CD4-positive, alpha-beta T cell treated with Interleukin-6 for 4 hours (primary cell): ENCODE results near the gene CEP19.
"Not testable (repeated sequence)": the region's sequence is repeated elsewhere in the genome, so short reads cannot be mapped to it uniquely, and the experiment has no call there.

Experiments
- DNase-seq: peaks from one replicate; pipeline ENCODE4 v3.0.0-alpha.2; 2020; ENCODE audit warnings: mixed read lengths

The CEP19 gene, protein sequence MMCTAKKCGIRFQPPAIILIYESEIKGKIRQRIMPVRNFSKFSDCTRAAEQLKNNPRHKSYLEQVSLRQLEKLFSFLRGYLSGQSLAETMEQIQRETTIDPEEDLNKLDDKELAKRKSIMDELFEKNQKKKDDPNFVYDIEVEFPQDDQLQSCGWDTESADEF

DNA sequence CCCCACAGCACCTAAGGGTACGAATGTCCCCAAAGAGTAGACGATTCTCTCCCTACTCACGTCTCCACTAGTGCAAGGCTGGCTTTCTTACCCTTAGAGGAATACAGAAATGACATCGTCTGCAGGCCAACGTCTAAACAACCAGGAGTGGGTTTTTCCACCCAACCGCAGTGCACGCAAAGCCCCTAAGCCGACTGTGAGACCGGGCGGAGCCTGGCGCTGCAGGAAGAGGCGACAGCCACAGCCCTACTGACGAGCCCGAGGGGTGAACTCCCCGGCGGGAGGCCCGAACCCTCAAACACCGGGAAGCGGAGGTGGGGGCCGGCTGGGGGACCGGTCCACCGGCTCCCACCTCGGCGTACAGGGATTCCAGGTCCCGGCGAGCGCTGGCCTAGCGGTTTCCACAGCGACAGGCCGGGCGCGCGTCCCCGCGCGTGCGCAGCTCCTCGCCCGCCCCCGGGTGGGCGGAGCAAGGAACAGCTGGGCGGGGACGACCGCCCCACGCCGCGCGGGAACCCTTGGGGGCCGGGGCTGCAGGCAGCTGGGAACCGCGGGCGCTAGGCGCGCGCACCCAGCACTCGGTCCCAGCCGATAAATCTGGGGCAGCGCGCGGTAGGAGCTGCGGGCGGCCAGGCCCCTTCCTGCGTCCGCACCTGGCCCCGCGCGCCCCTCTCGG, at the start of gene CEP19, which contains the start of gene PIGX:
Gene CEP19, minus strand, starts transcription at position 413 of the 676 bp plus-strand sequence. CDS start 3,593 bp downstream, outside the sequence.
Gene PIGX, plus strand, starts transcription at position 540 of the 676 bp plus-strand sequence.
- peak; percentile 90 for DNase-seq

DNA sequence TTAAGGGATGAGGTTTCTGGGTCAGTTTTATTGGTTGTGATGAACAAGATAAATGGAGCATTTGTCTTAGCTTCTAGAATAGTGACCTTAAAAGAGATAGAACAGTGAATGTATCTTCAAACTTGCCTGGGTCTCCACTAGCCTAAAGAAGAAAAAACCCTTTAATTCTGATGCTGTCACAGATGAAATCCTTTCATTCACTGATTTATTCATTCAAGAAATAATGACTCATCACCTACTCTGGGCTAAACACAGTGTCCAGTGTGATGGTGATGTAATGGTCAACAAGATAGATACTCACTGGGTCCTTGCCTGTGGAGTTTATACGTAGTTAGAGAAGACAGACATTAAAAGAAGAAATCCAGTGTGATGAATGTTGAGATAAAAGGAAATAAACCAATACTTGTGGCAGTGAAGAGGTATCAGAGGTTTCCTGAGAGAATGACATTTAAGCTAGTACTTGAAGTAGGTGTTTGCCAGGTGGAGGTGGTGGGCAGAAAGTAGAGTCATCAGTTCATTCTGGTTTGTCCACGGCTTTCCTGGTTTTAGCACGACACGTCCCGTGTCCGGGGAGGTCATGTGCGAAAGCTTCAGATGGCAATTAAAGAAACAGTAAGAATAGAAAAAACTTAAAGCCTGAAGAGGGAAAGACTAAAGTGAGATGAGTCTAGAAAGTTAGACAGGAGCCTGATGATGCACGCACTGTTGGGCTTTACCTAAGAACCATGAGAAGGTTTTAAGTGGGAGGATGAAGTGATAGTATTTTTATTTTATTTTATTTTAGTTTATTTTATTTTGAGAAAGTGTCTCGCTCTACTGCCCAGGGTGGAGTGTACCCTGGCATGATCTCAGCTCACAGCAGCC, 46.1 kb upstream of the CEP19 start:
- DNase-seq: no peak

DNA sequence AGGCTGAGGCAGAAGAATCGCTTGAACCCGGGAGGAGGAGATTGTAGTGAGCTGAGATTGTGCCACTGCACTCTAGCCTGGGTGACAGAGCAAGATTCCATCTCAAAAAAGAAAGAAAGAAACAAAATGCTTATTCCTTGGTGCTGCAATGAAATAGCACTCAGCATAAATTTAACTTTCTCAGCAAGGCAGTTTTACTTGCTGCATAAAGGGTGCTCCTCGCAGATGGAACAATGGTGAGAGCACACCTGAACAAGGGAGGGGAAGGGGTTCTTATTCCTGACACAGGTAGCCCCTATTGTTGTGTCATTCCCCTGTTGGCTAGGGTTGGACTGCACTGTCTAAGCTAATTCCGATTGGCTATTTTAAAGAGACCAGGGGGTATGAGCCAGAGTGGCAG, 44.7 kb upstream of the CEP19 start:
- no peak for DNase-seq

DNA sequence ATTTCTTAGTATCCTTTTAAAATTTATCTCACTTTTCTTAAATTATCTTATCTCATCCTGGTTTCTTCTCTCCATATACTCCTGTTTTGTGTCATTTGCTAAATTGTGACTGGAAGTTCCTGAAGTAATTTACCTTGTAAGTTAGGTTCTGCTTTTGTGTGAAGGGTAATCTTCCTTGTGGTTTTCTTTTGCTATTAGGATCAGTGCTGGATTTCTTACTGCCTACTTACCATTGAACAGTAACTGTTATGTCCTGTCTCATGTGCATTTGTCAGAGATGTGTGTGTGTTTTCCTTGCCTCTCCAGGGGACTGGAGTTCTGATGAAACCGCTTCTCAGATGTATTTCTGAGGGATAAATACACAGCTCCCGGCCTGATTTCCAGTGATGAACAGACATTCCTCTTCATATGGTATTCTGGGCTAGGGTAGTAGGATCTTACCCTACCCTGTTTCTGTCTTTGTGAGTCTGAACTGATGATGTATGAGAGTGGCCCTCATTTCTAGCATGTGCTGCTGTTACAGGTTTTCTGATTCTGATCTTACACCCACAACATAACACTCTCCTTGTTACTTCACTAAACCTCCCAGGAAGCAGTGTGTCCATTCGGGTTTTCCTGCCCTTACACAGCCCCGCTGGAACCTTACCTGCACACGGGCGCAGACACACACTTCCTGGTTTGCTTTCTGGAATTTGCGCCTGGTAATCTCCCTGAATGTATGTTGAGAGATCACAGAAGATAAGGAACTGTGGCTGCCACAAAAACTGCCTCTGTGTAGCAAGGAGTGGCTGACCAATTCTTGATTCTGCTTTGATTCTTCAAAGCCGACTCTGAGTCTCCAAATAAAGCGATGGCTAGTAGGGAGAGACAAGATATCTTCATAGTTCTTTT, 42.3 kb upstream of the CEP19 start:
- no peak for DNase-seq

DNA sequence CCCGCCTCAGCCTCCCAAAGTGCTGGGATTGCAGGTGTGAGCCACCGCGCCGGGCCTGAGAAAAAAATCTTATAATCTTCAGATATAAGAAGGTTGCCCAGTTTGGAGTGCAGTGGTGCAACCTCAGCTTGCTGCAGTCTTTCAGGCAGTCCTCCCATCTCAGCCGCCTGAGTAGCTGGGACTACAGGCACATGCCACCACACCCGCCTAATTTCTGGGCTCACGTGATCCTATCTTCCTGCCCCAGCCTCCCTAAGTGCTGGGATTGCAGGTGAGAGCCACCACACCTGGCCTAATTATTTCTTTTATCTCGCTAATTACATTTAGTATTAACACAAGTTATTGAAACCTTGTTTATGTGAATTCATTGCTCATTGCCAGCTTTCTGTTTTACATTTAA, 41.2 kb upstream of the CEP19 start:
- DNase-seq: no peak

DNA sequence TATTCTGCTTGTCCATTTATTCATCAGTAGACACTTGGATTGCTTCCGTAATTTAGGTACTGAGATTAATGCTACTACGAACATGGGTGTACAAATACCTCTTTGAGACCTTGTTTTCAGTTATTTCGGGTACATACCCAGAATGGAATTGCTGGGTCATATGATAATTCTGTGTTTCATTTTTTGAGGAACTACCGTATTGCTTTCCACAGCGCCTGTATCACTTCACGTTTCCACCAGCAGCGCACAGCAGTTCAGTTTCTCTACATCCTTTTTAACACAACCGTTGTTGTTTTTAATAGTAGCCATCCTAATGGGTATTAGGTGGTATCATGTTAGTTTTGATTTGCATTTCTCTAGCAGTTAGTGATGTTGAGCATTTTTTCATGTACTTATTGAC, 37.1 kb upstream of the CEP19 start:
- DNase-seq: no peak

DNA sequence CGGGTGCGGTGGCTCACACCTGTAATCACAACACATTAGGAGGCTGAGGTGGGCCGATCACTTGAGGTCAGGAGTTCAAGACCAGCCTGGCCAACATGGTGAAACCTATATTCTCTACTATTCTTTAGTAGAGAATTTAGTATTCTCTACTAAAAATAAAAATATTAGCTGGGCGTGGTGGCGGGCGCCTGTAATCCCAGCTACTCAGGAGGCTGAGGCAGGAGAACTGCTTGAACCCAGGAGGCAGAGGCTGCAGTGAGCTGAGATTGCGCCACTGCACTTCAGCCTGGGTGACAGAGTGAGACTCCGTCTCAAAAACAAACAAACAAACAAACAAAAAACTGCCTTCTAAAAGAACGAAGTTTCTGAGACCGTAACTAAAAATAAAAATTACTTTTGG, 31.5 kb upstream of the CEP19 start:
- DNase-seq: not testable (repeated sequence)

DNA sequence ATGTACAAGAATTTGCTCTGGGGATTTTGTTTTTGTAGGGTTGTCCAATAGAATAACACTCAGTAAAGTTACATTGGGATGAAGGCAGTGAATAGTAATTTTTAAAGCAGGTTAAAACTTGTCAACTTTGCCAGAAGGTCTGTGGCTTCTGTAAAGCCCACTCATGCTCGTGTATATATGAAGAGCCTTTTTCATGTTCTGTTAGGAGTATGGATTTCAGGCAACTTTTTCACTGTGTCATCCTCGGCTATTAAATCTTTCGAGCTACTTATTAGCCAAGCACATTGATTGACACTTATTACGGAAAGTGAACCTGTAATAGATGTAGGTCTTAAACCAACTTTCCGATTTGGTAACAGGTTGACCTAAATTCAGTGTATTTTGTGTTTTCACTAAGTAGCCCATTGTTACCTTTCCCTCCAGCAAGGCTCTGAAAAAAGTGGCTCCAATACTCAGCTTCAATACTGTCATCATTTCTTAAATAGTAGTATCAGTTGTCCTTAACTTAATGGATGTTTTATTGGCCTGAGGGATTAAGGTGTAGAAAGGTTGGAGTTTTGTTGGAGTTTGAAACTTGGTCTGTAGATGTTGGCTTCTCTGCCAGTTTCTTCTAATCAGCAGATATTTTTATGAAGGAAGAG, 29.3 kb upstream of the CEP19 start:
- no peak for DNase-seq

DNA sequence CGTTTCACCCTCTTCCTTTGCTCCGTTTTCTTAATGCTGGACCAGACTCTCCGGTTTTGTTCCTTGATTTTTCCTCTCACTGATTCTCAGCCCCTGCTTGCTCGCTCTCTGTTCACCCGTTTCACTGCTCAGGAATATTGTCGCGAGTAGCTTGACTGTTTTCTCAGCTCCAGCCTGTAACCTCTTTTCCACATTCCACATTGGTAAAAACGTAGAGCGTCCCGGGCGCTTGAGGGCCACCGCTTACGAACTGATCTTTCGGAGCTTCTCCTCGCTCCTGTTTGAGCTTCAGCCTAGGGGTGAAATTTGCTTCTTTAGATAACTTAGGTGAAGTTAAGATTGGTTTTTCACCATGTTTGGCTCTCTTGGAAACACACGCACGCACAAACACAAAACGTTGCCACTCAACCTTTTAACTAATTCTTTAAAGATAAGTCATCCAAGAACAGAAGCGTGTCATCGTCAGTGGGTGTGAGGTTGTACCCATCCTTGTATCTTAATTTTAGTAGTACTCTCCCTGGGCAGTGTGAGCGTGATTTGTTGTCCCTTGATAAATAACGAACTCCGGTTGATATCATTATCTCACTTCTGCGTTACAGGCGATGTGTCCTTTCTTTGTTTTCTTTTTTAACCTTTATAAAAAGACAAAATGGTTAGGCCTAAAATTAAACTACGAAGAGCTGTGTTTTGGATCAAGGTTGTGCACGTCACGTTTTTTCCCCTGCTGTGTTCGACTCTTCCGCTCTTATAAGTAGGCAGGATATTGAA, 28.6 kb upstream of the CEP19 start:
- peak; percentile 43 for DNase-seq

DNA sequence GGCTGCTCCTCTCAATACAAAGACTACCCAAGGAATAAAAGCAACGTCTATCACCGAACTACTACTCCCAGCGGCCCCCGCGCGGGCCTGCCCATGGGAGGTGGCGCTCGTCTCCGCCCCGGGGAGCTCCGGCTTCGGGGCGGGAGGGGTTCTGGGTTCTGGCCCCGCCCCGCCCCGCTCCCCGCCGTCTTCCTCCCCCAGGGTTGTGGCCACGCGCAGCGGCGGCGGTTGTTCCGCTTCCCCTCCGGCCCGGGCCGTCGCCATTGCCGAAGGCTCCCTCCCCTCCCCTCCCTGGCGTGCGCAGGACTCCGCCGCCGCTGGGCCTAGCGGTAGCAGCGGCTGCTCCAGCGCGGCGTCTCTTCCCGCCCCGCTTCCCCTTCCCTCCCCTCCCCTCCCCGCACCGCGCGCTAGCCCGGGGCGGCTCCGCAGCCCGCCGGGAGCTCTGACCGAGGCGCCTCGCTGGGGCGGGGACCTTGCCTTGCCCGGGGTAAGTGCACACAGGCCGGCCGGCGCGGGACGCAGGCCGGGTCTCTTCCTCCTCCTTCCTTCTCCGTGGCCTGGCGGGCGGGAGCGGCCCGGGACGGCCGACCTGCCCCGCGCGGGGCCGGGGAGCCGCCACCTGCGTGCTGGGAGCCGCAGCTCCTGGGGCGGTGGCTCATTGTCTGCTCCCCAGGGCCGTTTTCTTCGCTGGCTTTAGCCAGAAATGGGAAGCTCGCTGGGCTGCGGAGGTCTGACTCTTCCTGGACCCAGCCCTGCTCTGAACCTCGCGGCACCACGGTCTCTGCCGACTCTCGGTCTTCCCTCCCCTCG, 27.8 kb upstream of the CEP19 start, which contains the start of gene PAK2:
Gene PAK2, plus strand, starts transcription at position 187 of the 810 bp plus-strand sequence. CDS start 42,790 bp downstream, outside the sequence.
- DNase-seq: peak; percentile 95

DNA sequence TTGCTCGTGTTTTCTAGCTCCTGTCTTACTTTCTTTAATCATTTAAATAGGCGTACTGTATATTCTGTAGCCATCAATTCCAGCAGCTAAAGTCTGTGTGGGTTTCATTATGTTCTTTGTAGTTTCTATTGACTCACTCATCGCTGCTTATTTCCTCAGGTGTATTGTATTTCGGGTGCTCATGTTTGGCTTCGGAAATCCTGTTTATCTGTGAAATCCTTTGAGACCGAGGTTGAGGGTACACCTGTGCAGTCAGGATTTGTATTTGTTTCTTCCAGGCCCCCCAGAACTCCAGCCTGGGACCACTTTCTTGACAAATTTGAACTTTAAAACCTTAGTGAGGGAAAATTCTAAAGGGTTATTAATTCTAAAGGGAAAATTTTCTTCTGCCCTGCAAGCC, 25.6 kb upstream of the CEP19 start:
- DNase-seq: no peak

DNA sequence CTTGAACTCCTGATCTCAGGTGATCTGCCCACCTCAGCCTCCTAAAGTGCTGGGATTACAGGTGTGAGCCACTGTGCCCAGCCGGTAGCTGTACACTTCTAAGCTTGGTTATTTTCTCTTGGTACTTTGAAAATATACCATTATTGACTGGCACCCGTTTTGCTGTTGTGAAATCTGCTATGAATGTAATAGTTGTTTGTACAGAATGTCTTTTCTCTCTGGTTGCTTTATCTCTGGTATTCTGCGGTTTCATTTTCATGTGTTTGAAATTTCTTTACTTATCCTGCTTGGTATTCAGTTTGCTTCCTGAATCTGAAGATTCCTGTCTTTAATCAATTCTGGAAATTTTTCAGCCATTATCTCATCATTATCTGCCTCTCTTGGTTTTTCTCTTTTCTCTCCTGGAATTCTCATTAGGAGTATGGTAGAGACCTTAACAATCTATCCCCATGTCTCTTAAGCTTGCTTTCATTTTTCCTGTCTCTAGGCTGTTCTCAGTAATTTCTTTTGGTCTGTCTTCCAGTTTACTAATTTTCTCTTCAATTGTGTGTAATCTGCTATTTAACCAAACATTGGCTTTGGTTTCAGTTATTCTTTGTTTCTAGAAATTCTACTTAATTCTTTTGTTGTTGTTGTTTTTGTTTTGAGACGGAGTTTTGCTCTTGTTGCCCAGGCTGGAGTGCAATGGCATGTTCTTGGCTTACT, 24.8 kb upstream of the CEP19 start:
- no peak for DNase-seq

DNA sequence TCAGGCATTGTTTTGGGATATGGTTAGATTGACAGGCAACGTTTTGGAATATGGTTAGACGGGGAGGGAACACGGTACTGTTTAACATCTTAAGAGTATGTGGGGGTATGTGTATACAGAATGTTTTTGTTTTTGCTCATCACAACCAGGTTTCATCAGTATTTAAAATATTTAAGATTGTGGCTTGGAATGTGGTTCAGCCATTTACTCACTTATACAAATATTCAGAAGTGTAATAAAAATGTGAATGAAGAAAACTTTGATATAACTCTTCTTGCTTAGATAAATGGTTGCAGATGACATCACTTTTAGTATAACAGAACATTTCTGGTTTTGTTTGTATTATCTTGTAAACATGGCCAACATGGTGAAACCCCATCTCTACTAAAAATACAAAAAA, 23.7 kb upstream of the CEP19 start:
- DNase-seq: no peak

DNA sequence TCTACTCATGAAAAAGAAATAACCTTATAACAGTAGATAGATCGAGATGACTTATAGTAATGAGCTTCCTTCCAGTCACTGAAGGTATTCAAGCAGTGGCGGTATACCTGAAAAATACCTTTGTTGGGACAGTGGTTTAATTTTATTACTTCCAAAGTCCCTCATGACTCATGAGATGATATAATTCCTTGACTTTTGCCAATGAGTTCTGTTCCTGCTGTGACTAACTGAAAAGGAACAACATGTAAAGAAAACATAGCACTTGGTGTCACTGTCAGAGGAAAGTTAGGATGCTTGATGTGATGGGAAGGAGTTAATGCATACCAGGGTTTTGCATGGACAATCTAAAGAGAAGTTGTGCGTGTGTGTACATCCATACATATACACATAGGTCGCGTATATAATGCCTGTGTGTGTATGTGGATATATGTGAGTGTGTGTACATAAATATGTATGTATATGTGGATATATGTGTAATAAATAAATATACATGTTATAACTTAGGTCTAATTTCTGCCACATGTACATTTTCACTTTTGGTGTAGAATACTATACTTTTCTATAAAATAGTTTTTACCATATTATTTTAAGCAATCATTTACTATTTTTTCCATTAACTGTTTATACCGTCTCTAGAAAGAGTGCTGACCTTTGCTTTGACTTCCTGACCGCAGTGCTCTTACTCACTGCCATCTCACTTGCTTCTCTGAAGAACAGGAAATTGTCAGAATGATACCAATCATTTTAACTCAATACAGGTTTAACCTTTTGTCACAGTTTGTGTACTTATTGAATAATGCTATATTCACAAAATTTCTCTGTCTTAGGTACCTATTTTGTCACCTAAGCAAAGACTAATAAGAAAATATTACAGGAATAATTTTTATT, 15.0 kb upstream of the CEP19 start:
- DNase-seq: peak; percentile 40

DNA sequence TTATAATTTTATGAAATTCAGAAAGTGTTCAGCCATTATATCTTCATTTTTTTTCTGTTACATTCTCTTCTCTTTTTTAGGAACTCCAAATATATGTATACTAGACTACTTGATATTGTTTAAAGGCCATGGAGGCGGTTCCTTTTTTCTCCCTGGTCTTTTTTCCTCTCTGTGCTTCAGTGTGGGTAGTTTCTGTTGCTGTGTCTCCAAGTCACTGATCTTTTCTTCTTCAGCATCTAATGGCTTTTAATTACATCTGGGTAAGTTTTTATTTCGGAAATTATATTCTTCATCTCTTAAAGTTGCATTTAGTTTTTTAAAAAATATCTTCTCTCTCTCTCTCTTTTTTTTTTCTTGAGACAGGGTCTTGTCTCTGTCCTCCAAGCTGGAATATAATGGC, 9.0 kb upstream of the CEP19 start:
- DNase-seq: no peak

DNA sequence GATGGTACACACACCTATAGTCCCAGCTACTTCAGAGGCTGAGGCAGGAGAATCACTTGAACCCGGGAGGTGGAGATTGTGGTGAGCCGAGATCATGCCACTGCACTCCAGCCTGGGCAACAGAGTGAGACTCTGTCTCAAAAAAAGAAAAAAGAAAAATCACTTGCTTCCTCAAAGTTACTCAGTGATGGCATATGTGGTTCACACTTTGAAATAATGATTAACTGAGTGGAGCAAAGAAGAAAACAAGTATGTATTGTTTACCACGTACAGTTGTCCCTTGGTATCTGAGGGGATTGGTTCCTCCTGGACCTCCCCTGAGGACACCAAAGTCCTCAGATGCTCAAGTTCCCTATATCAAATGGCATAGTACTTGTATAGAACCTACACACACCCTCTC, 5.1 kb upstream of the CEP19 start:
- not testable (repeated sequence) for DNase-seq

DNA sequence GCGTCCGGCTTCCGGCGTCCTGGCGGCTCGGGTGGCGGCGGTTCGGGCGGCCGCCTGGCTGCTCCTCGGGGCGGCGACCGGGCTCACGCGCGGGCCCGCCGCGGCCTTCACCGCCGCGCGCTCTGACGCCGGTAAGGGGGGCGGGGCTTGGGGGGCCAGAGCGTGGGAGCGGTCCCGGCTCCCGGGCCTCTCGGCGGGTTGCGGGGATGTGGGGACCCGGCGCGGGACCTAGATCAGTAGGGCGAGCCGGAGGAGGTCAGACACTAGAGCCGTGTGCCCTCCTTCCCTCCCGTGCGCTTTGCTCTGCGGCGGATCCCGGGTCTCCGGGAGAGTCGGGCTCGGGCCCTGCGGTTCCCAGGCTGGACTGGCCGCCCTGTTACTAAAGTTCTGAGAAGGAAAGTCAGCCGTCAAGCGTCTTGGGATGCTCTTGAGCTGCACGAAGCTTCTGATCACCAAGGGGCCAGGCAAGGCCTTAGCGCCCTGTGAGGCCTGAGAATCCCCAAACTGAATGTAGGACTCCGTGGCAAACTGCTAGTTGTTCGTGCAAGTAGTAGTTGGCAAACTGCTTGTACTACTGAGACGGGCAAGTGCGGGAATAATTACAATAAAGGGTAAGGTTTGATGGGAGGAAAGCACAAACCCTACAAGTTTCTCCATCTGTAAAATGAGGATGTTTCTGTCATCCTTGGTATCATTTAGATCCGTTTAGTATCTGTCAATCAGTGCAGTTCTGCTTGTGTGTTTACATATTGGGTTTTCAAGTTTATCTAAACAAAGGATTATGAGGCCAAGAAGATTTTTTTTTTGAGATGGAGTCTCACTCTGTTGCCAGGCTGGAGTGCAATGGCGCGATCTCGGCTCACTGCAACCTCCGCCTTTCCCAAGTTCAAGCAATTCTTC, 714 bp upstream of the CEP19 start:
- peak; percentile 77 for DNase-seq

DNA sequence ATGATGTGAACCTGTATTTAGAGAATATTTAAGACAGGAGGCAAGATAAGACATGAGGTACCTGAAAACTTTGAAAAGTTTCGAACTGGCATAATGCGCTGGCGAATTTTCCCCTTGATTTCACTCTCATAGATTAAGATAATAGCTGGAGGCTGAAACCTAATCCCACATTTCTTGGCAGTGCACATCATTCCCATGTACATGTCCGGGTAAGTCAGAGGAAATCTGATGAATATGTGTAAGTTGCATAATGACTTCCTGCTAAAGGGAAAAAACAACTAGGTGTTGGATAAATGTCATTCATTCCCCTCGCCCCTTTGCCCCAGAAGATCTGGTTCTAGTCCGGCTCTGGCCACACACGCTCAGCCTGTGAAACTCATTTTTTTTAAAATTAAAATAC, 3.6 kb downstream of the CEP19 start:
- DNase-seq: no peak
